SK-N-SH treated with all-trans-retinoic acid at 6 μM for 48 hours (cell line): ENCODE data around the gene RNF17.

Experiments
- ATAC-seq: fragments of 200-7000 bp; cut with Tn5 transposase; 3 replicates; pipeline ENCODE4 v1.9.1; 2020; ENCODE audit warnings: mild to moderate bottlenecking, moderate library complexity
- ARNTL ChIP-seq: fragments of 450-650 bp; formaldehyde crosslinking; IDR thresholded peaks from 2 replicates; pipeline ENCODE4 v1.5.0; 2020; ENCODE audit warnings: low read depth, mild to moderate bottlenecking, moderate library complexity, borderline replicate concordance
- BACH2 ChIP-seq: fragments of 250-450 bp; sonication (Bioruptor Pico); IDR thresholded peaks from 2 replicates; pipeline ENCODE4 v1.9.0; 2021; ENCODE audit warnings: mild to moderate bottlenecking, borderline replicate concordance
- CSDC2 ChIP-seq: fragments of 250-450 bp; sonication (Bioruptor Pico); IDR thresholded peaks from 2 replicates; pipeline ENCODE4 v1.5.0; 2020; ENCODE audit warnings: mild to moderate bottlenecking, moderate library complexity
- CSRNP3 ChIP-seq: fragments of 250-450 bp; sonication (Bioruptor Pico); IDR thresholded peaks from 2 replicates; pipeline ENCODE4 v1.5.1; 2021; ENCODE audit warnings: mild to moderate bottlenecking, moderate library complexity
- ESRRG ChIP-seq: fragments of 250-450 bp; sonication (Bioruptor Pico); IDR thresholded peaks from 2 replicates; pipeline ENCODE4 v1.6.1; 2021; ENCODE audit warnings: mild to moderate bottlenecking
- GLIS3 ChIP-seq: fragments of 250-450 bp; sonication (Bioruptor Pico); IDR thresholded peaks from 2 replicates; pipeline ENCODE4 v1.5.0; 2020; ENCODE audit warnings: mild to moderate bottlenecking, moderate library complexity
- ISL1 ChIP-seq: fragments of 250-450 bp; sonication (Bioruptor Pico); IDR thresholded peaks from 2 replicates; pipeline ENCODE4 v2.1.2; 2022; ENCODE audit warnings: mild to moderate bottlenecking, moderate library complexity
- OSR1 ChIP-seq: fragments of 250-450 bp; sonication (Bioruptor Pico); IDR thresholded peaks from 2 replicates; pipeline ENCODE4 v1.8.0; 2022; ENCODE audit warnings: moderate library complexity, mild to moderate bottlenecking, inconsistent platforms
- POU6F1 ChIP-seq: fragments of 250-450 bp; sonication (Bioruptor Pico); IDR thresholded peaks from 2 replicates; pipeline ENCODE4 v1.8.0; 2021; ENCODE audit warnings: low read depth, mild to moderate bottlenecking, moderate library complexity, borderline replicate concordance
- PPARA ChIP-seq: fragments of 250-450 bp; sonication (Bioruptor Pico); IDR thresholded peaks from 2 replicates; pipeline ENCODE4 v1.5.0; 2020; ENCODE audit warnings: mild to moderate bottlenecking, borderline replicate concordance
- RARB ChIP-seq: fragments of 250-450 bp; sonication (Bioruptor Pico); IDR thresholded peaks from 2 replicates; pipeline ENCODE4 v1.8.0; 2021; ENCODE audit warnings: mild to moderate bottlenecking, moderate library complexity
- SNAI2 ChIP-seq: fragments of 250-450 bp; sonication (Bioruptor Pico); IDR thresholded peaks from 2 replicates; pipeline ENCODE4 v1.5.0; 2020; ENCODE audit warnings: mild to moderate bottlenecking, moderate library complexity
- TCF4 ChIP-seq: fragments of 250-450 bp; sonication (Bioruptor Pico); IDR thresholded peaks from 2 replicates; pipeline ENCODE4 v1.8.0; 2021; ENCODE audit warnings: mild to moderate bottlenecking, moderate library complexity, borderline replicate concordance
- TOX ChIP-seq: fragments of 250-450 bp; sonication (Bioruptor Pico); IDR thresholded peaks from 2 replicates; pipeline ENCODE4 v1.8.0; 2021; ENCODE audit warnings: mild to moderate bottlenecking, moderate library complexity, borderline replicate concordance
- ZFP3 ChIP-seq: fragments of 250-450 bp; sonication (Bioruptor Pico); IDR thresholded peaks from 2 replicates; pipeline ENCODE4 v1.5.0; 2020; ENCODE audit warnings: mild to moderate bottlenecking, moderate library complexity
- ZFP30 ChIP-seq: fragments of 450-650 bp; formaldehyde crosslinking; IDR thresholded peaks from 2 replicates; pipeline ENCODE4 v1.5.0; 2022; ENCODE audit warnings: mild to moderate bottlenecking, moderate library complexity
- ZNF565 ChIP-seq: fragments of 450-650 bp; formaldehyde crosslinking; conservative IDR thresholded peaks from 2 replicates; pipeline ENCODE4 v1.5.0; 2020; ENCODE audit warnings: low read depth, mild to moderate bottlenecking, moderate library complexity
- ZNF70 ChIP-seq: fragments of 450-650 bp; formaldehyde crosslinking; IDR thresholded peaks from 2 replicates; pipeline ENCODE4 v1.5.0; 2020; ENCODE audit warnings: mild to moderate bottlenecking, moderate library complexity
- ZNF8 ChIP-seq: fragments of 450-650 bp; formaldehyde crosslinking; IDR thresholded peaks from 2 replicates; pipeline ENCODE4 v1.5.0; 2020; ENCODE audit warnings: mild to moderate bottlenecking, moderate library complexity
- TF ChIP-seq, protein P1 (sequence below): fragments of 250-450 bp; sonication (Bioruptor Pico); IDR thresholded peaks from 2 replicates; pipeline ENCODE4 v1.8.0; 2020; ENCODE audit warnings: mild to moderate bottlenecking, moderate library complexity, borderline replicate concordance
- TF ChIP-seq, protein P2 (sequence below): fragments of 250-450 bp; sonication (Bioruptor Pico); IDR thresholded peaks from 2 replicates; pipeline ENCODE4 v1.5.0; 2020; ENCODE audit warnings: mild to moderate bottlenecking, moderate library complexity

The RNF17 gene

DNA sequence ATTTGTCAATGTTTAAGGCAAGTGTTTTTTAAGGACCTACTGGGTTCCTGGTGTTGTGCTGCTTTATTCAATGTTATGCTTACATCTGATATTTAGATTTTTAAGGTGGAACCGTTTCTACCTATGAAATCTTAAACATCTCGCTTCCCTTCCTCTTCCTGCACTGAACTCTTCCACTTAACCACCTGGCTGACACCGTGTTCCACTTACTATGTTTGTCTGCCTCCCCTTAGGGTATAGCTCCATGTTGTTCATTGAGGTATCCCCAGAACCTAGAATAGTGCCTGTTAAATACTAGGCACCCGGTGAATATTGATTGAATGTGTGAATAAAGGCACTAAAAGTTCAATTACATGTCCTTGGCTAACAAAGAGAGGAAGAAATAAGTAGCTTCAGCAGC lies 104.9 kb downstream of the RNF17 start:
- no peak for ATAC-seq
- TF ChIP-seq OSR1, result no peak
- no peak for TF ChIP-seq CSRNP3 (CRISPR knock-in tag)
- no peak for TF ChIP-seq TCF4
- TF ChIP-seq RARB (CRISPR knock-in tag), result no peak
- no peak for TF ChIP-seq GLIS3 (CRISPR knock-in tag)
- no peak for TF ChIP-seq ZFP3 (CRISPR knock-in tag)
- no peak for TF ChIP-seq SNAI2
- no peak for TF ChIP-seq ESRRG

DNA sequence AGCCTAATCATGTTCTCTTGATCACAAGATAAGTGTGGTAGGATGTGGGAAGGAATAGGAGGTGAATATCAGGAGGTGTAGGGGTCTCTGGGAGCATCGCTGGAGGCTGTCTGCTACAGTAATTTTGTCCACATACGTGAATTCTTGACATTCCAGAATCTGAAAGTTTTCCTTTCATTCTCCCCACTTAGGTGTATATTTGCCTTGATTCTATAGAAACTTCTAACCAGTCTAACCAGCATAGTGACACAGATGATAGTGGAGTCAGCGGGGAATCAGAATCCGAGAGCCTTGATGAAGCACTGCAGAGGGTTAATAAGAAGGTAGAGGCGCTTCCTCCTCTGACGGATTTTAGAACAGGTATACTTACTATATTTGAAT lies 106.4 kb downstream of the RNF17 start:
- TF ChIP-seq OSR1, result no peak
- no peak for TF ChIP-seq CSDC2 (CRISPR knock-in tag)
- no peak for ATAC-seq

- TF ChIP-seq CSDC2 (CRISPR knock-in tag) (no peak), GLIS3 (CRISPR knock-in tag) (no peak), ZFP3 (CRISPR knock-in tag) (no peak), ISL1 (CRISPR knock-in tag) (no peak), ZNF565 (CRISPR knock-in tag) (no peak), ARNTL (CRISPR knock-in tag) (no peak), TOX (CRISPR knock-in tag) (no peak), ESRRG (no peak), ZFP30 (no peak), POU6F1 (CRISPR knock-in tag) (no peak), TCF4 (no peak), ZNF70 (no peak)
- TF ChIP-seq, protein P1, sequence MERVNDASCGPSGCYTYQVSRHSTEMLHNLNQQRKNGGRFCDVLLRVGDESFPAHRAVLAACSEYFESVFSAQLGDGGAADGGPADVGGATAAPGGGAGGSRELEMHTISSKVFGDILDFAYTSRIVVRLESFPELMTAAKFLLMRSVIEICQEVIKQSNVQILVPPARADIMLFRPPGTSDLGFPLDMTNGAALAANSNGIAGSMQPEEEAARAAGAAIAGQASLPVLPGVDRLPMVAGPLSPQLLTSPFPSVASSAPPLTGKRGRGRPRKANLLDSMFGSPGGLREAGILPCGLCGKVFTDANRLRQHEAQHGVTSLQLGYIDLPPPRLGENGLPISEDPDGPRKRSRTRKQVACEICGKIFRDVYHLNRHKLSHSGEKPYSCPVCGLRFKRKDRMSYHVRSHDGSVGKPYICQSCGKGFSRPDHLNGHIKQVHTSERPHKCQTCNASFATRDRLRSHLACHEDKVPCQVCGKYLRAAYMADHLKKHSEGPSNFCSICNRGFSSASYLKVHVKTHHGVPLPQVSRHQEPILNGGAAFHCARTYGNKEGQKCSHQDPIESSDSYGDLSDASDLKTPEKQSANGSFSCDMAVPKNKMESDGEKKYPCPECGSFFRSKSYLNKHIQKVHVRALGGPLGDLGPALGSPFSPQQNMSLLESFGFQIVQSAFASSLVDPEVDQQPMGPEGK (CRISPR knock-in tag), result no peak
- TF ChIP-seq, protein P2, sequence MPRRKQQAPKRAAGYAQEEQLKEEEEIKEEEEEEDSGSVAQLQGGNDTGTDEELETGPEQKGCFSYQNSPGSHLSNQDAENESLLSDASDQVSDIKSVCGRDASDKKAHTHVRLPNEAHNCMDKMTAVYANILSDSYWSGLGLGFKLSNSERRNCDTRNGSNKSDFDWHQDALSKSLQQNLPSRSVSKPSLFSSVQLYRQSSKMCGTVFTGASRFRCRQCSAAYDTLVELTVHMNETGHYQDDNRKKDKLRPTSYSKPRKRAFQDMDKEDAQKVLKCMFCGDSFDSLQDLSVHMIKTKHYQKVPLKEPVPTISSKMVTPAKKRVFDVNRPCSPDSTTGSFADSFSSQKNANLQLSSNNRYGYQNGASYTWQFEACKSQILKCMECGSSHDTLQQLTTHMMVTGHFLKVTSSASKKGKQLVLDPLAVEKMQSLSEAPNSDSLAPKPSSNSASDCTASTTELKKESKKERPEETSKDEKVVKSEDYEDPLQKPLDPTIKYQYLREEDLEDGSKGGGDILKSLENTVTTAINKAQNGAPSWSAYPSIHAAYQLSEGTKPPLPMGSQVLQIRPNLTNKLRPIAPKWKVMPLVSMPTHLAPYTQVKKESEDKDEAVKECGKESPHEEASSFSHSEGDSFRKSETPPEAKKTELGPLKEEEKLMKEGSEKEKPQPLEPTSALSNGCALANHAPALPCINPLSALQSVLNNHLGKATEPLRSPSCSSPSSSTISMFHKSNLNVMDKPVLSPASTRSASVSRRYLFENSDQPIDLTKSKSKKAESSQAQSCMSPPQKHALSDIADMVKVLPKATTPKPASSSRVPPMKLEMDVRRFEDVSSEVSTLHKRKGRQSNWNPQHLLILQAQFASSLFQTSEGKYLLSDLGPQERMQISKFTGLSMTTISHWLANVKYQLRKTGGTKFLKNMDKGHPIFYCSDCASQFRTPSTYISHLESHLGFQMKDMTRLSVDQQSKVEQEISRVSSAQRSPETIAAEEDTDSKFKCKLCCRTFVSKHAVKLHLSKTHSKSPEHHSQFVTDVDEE (CRISPR knock-in tag), result no peak
- ATAC-seq, result no peak
Measured at GRCh38 chr13:24875566-24875965, 111.6 kb downstream of the RNF17 start.

DNA sequence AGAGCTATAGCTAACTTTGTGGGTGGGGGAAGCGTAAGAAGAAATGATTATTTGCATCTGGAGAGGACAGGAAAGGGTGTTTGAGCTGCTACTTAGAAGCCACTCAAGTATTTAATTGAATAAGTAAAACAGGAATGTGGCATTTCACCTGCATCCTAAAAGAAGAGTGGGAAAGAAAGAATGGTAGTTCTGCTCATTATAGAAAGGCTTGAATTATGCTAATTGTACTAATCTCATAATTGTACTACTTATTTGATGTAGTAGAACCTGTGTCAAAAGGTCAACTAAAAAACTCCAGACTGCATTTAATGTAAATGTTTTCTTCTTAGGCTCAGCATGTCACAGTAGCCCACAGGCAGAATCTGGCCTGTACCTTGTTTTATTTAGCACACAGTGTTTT lies 113.6 kb downstream of the RNF17 start:
- ATAC-seq, result no peak
- no peak for TF ChIP-seq RARB (CRISPR knock-in tag)
- no peak for TF ChIP-seq ZNF8 (CRISPR knock-in tag)
- no peak for TF ChIP-seq ZFP3 (CRISPR knock-in tag)
- no peak for TF ChIP-seq CSRNP3 (CRISPR knock-in tag)
- TF ChIP-seq, protein P1 (CRISPR knock-in tag), result no peak
- no peak for TF ChIP-seq TCF4
- no peak for TF ChIP-seq SNAI2
- TF ChIP-seq TOX (CRISPR knock-in tag), result no peak
- no peak for TF ChIP-seq ZFP30
- no peak for TF ChIP-seq ZNF565 (CRISPR knock-in tag)
- TF ChIP-seq CSDC2 (CRISPR knock-in tag), result no peak
- no peak for TF ChIP-seq ISL1 (CRISPR knock-in tag)
- TF ChIP-seq, protein P2 (CRISPR knock-in tag), result no peak
- no peak for TF ChIP-seq GLIS3 (CRISPR knock-in tag)
- TF ChIP-seq ZNF70, result no peak
- TF ChIP-seq BACH2 (CRISPR knock-in tag), result no peak
- TF ChIP-seq PPARA, result no peak
